LoVo (cell line): ENCODE measurements around the gene CCDC106.
A peak's percentile ranks its signal among the peaks of the same experiment; 100 is the strongest.

Source experiments
- DNase-seq: peaks from one replicate; pipeline ENCODE4 v3.0.0-alpha.2; 2016; ENCODE audit warnings: low spot score

CCDC106 gene

DNA sequence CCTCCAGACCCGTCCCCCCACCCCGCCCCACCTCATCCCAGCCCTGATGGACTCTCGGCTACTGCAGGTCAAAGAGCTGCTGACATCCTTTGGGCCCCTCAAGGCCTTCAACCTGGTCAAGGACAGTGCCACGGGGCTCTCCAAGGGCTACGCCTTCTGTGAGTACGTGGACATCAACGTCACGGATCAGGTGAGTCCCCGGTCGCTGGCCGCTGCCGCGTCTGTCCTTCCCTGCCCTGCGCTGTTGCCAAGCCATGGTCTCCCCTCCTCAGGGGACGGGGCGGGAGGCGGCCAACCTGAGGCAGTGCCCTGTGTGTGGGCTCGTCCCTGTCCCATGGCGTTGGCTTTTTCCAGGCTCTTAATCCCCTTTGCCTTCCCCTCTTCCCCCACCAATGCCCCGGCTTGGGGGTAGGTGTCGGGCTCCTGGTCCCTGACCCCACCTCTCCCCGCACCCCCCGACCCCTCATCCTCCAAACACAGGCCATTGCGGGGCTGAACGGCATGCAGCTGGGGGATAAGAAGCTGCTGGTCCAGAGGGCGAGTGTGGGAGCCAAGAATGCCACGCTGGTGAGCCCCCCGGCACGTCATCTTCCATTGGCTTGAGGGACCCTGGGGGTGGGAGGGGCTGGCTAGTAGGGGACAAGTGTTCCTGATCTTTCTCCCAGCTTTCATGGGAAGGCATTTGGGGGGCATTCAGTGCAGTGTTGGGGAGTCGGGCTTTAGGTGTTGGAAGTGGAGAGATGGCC is 20.8 kb downstream of the CCDC106 start:
- DNase-seq: no peak

DNA sequence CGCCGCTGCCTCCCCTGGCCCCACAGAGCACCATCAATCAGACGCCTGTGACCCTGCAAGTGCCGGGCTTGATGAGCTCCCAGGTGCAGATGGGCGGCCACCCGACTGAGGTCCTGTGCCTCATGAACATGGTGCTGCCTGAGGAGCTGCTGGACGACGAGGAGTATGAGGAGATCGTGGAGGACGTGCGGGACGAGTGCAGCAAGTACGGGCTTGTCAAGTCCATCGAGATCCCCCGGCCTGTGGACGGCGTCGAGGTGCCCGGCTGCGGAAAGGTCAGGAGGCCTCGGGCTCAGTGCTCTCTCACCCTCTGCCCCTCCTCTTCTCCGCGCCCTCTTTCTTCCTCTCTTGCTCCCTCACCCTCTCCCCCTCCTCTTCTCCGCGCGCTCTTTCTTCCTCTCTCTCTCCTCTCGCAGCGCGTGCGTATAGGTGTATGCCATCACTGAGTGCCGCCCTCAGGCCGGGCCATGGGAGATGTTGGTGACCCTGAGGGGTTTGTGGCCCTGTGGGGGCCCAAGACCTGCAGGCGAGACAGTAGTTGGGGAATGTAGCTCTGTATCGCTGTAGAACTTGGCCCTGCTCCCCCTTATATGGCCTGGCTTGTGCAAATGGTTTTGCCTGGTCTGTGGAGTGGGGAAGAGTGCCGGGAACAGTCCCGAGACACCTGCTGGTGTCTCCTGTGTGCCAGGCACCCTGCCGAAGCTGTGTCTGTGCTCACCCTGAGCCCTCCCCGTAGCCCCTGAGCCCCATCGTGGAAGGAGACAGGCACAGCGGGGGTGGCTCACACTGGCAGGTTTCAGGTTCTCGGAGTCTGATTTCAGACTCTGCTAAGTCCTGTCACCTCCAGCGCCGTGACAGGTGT is 21.6 kb downstream of the CCDC106 start:
- DNase-seq: no peak

DNA sequence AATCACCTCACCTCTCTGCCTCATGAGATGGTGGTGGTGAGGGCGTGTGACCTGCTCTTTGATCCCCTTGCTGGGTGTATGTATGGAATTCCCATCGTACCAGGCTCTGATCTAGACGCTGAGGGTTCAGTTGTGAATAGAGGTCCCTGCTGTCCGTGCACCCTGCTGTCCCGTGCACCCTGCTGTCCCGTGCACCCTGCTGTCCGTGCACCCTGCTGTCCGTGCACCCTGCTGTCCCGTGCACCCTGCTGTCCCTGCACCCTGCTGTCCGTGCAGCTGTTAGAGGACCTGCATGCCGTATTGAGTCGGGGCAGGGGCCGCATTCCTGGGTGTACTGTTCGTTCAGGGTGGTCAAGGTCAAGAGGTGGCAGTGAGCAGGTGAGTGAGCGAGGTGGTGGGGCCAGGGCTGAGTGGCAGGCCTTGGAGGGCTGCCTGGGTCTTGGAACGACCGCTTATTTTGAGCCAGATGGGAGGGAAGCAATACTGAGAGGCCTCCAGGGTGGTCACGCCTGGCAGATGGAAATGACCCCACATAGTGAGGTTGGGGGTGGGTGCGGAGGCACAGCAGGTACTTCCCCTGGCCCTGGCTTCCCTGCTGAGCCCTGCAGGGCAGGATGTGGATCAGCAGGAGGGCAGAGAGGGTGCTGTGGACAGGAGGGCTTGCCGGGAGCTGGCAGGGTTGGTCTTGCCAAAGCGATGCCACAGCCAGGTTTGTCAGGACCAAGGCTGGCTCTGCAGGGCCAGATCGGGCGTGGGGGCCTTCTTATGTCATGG is 22.5 kb downstream of the CCDC106 start:
- no peak for DNase-seq

- DNase-seq: no peak
These were observed 23.0 kb downstream of the CCDC106 start for GRCh38 chr19:55671054-55671378.

GRCh38 chr19:55672418-55672817 is 24.4 kb downstream of the CCDC106 start:
- DNase-seq: no peak

GRCh38 chr19:55673465-55673864 is 25.5 kb downstream of the CCDC106 start:
- no peak for DNase-seq

DNA sequence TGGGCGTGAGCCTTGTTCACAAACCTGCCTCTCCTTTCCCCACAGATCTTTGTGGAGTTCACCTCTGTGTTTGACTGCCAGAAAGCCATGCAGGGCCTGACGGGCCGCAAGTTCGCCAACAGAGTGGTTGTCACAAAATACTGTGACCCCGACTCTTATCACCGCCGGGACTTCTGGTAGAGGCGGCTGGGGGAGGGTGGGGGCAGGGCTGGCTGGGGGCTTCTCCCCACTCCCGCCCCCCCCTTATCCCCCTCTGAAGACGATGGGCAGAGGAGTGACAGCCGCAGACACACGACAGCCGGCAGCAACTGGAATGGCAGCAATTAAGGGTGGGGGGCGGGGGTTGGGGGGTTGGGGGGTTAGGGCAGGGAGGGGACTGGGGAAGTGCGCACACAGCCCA is 25.9 kb downstream of the CCDC106 start:
- DNase-seq: no peak

- DNase-seq: no peak
These were observed 26.4 kb downstream of the CCDC106 start for GRCh38 chr19:55674459-55674840.

GRCh38 chr19:55674841-55675660 is 27.0 kb downstream of the CCDC106 start, which contains the start of gene EPN1:
Gene EPN1, plus strand, starts transcription at chr19:55675226. Its CDS starts 3,402 bp downstream, at chr19:55678628.
- peak; percentile 96 for DNase-seq

DNA sequence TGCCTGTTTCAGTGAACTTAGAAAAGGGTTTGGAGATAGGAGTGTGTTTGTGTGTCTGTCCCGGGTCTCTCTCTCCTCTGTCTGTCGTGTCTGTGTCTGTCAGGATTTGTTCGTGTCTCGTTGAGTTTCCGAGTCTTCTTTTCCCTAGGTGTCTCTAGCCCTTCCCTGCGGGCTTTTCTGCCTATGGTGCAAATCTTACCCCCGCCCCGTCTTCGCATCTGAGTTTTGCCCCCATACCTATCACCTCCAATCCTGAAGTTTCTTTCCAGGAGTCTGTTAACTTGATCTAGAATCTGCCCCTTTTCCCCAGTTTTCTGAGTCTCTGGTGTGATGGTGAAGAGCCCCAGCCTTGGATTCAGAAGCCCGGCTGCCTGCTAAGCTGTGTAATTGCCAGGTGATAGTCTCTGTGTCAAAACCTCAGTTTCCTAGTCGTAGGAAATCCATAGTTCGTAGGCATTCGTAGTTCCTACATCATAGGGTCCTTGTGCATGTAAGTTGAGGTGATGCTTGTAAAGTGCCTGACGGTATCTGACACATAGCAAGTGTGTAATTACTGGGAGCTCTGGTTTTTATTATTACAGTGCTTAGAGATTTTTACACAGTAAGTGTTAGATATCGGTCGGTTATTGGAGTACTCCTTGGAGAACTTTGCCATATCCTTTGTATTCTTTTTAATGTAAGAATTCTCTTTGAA is 27.8 kb downstream of the CCDC106 start:
- no peak for DNase-seq

GRCh38 chr19:55676383-55676782 is 28.4 kb downstream of the CCDC106 start:
- no peak for DNase-seq

- DNase-seq: no peak
These were observed 29.0 kb downstream of the CCDC106 start for GRCh38 chr19:55676889-55677505.

DNA sequence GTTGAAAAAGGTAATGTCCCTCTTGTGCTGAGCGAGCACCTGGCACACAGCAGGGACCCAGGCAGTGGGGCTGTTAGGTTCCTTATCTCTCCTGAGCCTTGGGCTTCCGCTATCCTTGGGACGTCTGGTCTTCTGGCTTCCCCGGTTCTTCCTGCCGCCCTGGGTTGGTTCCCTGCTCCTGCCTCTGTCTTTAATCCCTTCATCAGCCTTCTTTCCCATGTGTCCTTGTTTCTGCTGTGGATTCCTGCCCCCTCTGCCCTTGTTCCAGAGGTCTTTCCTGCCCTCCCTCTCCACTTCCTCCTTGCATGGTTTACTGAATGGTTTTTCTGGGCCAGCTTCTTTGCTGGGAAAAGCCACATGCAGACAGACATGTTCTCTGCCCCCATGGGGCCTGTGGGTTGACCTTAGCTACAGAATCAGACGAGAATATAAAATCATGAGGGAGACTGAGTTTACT is 29.6 kb downstream of the CCDC106 start:
- no peak for DNase-seq

DNA sequence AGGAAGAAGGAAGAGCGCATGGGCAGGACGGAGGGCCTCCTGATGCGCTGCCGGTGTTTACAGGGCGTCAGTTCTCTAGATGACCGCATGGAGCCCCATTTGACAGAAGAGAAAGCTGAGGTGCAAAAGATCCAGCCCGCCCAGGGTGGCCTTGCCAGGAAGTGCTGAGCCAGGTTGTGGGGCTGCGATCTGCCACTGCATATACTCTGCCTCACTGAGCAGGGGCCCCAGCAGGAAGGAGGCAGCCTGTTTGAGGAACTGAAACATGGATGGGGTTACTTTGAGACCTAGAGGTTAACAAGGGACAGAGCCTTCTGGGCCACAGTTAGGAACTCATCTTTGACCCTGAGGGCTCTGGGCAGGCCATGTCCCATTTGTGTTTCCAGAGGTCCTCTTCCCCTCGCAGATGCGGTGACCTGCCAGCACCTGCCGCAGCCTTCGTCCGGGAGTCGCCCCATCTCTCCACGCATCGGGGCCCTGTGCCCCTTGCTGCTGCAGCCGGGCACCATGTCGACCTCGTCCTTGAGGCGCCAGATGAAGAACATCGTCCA is 30.2 kb downstream of the CCDC106 start:
- DNase-seq: no peak

DNA sequence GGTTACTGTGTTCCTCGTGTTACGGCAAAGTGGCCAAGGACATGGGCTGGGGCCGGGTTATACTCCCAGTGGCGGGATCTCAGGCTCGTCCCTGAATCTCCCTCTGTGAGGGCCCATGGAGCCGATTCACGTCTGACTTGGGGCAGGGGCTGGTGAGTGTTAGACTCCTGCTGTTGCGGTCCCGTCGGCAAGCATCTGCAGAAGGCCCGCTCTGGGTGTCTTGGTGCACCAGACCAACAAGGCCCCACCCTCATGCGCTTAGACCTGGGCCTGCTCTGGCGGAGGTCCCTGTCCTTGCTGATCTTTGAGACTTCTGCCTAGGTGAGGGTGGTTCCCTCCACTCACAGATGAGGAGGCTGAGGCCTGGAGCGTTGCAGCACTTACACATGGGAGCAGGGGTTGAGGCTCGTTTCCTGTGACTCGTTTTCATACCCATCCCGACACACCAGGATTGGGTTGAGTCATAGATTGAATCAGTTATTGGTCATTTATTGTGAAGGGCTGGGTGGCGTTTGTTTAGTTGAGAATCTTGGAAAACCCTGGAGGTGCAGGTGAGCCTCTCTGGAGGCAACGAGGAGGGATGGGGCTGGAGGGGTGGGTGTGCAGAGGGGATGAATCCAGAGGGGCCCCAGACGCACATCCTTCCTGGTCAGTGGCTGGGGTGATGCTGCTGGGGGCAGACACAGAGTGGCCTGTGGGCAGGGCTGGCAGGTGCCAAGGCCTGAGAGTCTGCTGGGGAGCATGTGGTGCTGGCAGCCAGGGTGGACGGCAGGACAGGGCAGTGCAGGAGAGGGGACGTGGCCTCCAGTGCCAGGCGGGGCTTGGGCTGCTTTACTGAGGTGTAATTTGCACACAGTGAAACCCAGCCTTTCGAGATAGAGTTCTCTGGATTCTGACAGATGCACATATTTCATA is 31.6 kb downstream of the CCDC106 start:
- no peak for DNase-seq

DNA sequence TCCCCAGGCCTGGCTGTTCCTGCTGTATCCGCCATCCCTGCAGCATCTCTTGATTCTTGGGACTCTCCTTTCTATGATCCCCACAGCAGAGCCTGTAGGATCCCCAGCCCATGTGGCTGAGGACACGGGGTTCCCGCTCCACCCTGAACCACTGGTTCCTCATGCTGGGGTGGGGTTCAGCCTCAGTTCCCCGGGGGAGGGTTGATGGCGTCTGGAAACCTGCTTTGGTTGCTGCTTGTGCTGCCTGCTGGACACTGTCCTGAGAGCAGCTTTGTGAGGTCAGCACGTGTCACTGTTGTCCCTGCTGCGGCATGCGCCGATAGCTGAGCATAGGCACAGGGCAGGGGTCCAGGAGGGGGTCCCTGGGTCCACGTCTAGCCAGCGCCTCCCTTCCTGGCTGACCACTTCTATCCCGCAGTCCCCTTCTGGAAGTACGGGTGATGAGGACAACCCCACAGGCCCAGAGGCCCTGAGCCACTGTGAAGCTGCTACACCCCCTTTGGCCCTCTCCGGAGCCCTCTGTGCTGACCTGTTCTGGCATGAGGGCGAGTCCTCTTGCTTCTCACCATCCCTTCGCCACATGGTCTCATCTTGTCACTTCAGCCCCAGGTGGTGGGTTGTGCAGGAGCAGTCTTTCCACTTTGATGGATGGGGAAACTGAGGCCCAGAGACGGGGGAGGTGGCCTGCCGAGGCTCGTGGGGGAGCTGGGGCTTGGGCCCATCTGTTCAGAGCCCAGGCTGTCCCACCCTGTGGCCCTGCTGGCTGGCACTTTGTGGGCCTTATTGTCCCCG is 32.5 kb downstream of the CCDC106 start:
- DNase-seq: no peak

DNA sequence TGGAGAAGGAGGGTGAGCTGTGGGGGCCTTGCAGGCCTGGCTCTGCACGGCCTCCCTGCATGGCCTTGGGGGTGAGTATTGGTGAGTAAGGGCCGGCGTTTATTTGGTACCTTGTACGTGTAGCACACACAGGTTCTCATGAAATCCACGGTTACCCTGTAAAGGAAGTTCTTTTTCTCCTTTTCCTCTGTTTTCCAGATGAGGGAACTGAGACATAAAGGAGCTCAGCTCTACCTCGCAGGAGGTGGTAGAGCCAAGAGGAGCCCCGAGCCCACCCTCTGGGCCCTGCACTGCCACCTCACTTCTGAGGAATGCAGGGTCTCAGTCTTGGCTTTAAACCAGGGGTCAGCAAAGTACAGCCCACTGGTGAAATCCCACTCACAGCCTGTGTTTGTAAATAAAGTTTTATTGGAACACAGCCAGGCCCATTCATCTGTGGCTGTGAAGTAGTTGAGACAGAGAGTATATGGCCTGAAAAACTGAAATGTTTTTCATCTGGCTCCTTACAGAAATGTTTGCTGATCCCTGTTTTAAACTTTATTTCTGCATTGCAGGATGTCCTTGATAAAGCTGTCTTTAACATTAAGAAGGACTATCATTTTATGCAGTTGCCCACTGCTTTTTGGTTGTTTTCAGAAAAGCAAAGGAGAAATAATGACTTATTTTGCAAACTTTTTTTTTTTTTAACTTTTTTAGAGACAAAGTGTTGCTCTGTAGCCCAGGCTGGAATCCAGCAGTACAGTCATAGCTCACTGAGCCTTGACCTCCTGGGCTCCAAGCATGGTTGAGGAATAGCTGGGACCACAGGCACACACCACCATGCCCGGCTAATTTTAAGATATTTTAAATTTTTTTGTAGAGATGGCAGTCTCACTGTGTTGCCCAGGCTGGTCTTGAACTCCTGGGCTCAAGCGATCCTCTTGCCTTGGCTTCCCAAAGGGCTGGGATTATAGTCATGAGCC is 33.4 kb downstream of the CCDC106 start:
- no peak for DNase-seq
